HEK293 (cell line): ENCODE results near the gene TLE2.

ENCODE experiments used
- ATF2 ChIP-seq: fragments of 450-650 bp; formaldehyde crosslinking; IDR thresholded peaks from 2 replicates; pipeline ENCODE4 v1.5.1; 2016; ENCODE audit warnings: missing biosample characterization, missing genetic modification characterization, low read depth
- GLIS2 ChIP-seq: fragments of 450-650 bp; formaldehyde crosslinking; IDR thresholded peaks from 2 replicates; pipeline ENCODE4 v1.5.1; 2016; ENCODE audit warnings: missing biosample characterization, missing genetic modification characterization
- MZF1 ChIP-seq: fragments of 450-650 bp; formaldehyde crosslinking; IDR thresholded peaks from 2 replicates; pipeline ENCODE4 v1.5.1; 2017; ENCODE audit warnings: missing biosample characterization, missing genetic modification characterization, borderline replicate concordance
- OVOL3 ChIP-seq: fragments of 450-650 bp; formaldehyde crosslinking; IDR thresholded peaks from 2 replicates; pipeline ENCODE4 v1.5.1; 2016; ENCODE audit warnings: missing biosample characterization, missing genetic modification characterization
- REPIN1 ChIP-seq: fragments of 450-650 bp; formaldehyde crosslinking; IDR thresholded peaks from 2 replicates; pipeline ENCODE4 v1.5.1; 2017; ENCODE audit warnings: missing biosample characterization, missing genetic modification characterization, low read depth
- SP2 ChIP-seq: fragments of 450-650 bp; formaldehyde crosslinking; IDR thresholded peaks from 2 replicates; pipeline ENCODE4 v1.5.1; 2016; ENCODE audit warnings: missing biosample characterization, missing genetic modification characterization
- SP3 ChIP-seq: fragments of 450-650 bp; formaldehyde crosslinking; IDR thresholded peaks from 2 replicates; pipeline ENCODE4 v1.5.1; 2016; ENCODE audit warnings: missing biosample characterization, missing genetic modification characterization
- SP7 ChIP-seq: fragments of 450-650 bp; formaldehyde crosslinking; IDR thresholded peaks from 2 replicates; pipeline ENCODE4 v1.5.1; 2016; ENCODE audit warnings: missing biosample characterization, missing genetic modification characterization
- YY2 ChIP-seq: fragments of 450-650 bp; formaldehyde crosslinking; IDR thresholded peaks from 2 replicates; pipeline ENCODE4 v1.5.1; 2016; ENCODE audit warnings: missing biosample characterization, missing genetic modification characterization
- ZNF157 ChIP-seq: fragments of 450-650 bp; formaldehyde crosslinking; IDR thresholded peaks from 2 replicates; pipeline ENCODE4 v1.5.1; 2016; ENCODE audit warnings: missing biosample characterization, missing genetic modification characterization
- ZNF19 ChIP-seq: fragments of 450-650 bp; formaldehyde crosslinking; IDR thresholded peaks from 2 replicates; pipeline ENCODE4; 2016; ENCODE audit warnings: missing biosample characterization, missing genetic modification characterization, low read depth
- ZNF248 ChIP-seq: fragments of 450-650 bp; formaldehyde crosslinking; IDR thresholded peaks from 2 replicates; pipeline ENCODE4 v1.5.1; 2017; ENCODE audit warnings: missing biosample characterization, missing genetic modification characterization
- ZNF274 ChIP-seq, 2 experiments: fragments of 200-500 bp in 1 of 2; fragments of 450-650 bp in 1 of 2; sonication (Bioruptor generic) in 1 of 2; formaldehyde crosslinking in 1 of 2; IDR thresholded peaks; 2 replicates each; pipeline versions ENCODE4 v1.5.1 to v1.6.1; 2014 to 2016; ENCODE audit warnings: borderline replicate concordance in 1 of 2, inconsistent platforms in 1 of 2, low read length in 1 of 2, missing biosample characterization in 1 of 2, missing genetic modification characterization in 1 of 2
- ZNF324 ChIP-seq: fragments of 450-650 bp; formaldehyde crosslinking; IDR thresholded peaks from 2 replicates; pipeline ENCODE4 v1.5.1; 2016; ENCODE audit warnings: missing biosample characterization, missing genetic modification characterization
- ZNF341 ChIP-seq: fragments of 450-650 bp; formaldehyde crosslinking; IDR thresholded peaks from 2 replicates; pipeline ENCODE4; 2016; ENCODE audit warnings: low read depth, missing biosample characterization, missing genetic modification characterization
- ZNF362 ChIP-seq: fragments of 450-650 bp; formaldehyde crosslinking; IDR thresholded peaks from 2 replicates; pipeline ENCODE4 v1.5.1; 2016; ENCODE audit warnings: missing biosample characterization, missing genetic modification characterization
- ZNF48 ChIP-seq: fragments of 450-650 bp; formaldehyde crosslinking; IDR thresholded peaks from 2 replicates; pipeline ENCODE4 v1.5.1; 2016; ENCODE audit warnings: missing biosample characterization, missing genetic modification characterization
- ZNF510 ChIP-seq: fragments of 450-650 bp; formaldehyde crosslinking; IDR thresholded peaks from 2 replicates; pipeline ENCODE4 v1.5.1; 2018; ENCODE audit warnings: mild to moderate bottlenecking, missing genetic modification characterization, missing biosample characterization; ENCODE audit not compliant: insufficient replicate concordance
- ZNF548 ChIP-seq: fragments of 450-650 bp; formaldehyde crosslinking; IDR thresholded peaks from 2 replicates; pipeline ENCODE4 v1.5.1; 2016; ENCODE audit warnings: missing biosample characterization, missing genetic modification characterization
- ZNF560 ChIP-seq: fragments of 450-650 bp; formaldehyde crosslinking; IDR thresholded peaks from 2 replicates; pipeline ENCODE4 v1.5.1; 2017; ENCODE audit warnings: missing biosample characterization, missing genetic modification characterization, borderline replicate concordance
- ZNF600 ChIP-seq: fragments of 450-650 bp; formaldehyde crosslinking; IDR thresholded peaks from 2 replicates; pipeline ENCODE4 v1.5.1; 2016; ENCODE audit warnings: missing biosample characterization, missing genetic modification characterization
- ZNF704 ChIP-seq: fragments of 450-650 bp; formaldehyde crosslinking; IDR thresholded peaks from 2 replicates; pipeline ENCODE4 v1.5.1; 2016; ENCODE audit warnings: missing biosample characterization, missing genetic modification characterization
- ZNF76 ChIP-seq: fragments of 450-650 bp; formaldehyde crosslinking; IDR thresholded peaks from 2 replicates; pipeline ENCODE4; 2016; ENCODE audit warnings: low read depth, missing biosample characterization, missing genetic modification characterization, borderline replicate concordance
- ZNF768 ChIP-seq: fragments of 450-650 bp; formaldehyde crosslinking; IDR thresholded peaks from 2 replicates; pipeline ENCODE4 v1.5.1; 2018; ENCODE audit warnings: missing biosample characterization, mild to moderate bottlenecking, missing genetic modification characterization
- ZNF830 ChIP-seq: fragments of 450-650 bp; IDR thresholded peaks from 2 replicates; pipeline ENCODE4 v1.5.0; 2018; ENCODE audit warnings: missing biosample characterization, missing genetic modification characterization, low read depth, mild to moderate bottlenecking, moderate library complexity
- ZXDB ChIP-seq: fragments of 450-650 bp; formaldehyde crosslinking; IDR thresholded peaks from 2 replicates; pipeline ENCODE4 v1.5.1; 2016; ENCODE audit warnings: missing biosample characterization, missing genetic modification characterization
- TF ChIP-seq, protein P1 (sequence below): fragments of 450-650 bp; formaldehyde crosslinking; IDR thresholded peaks from 2 replicates; pipeline ENCODE4 v1.5.1; 2017; ENCODE audit warnings: missing biosample characterization, missing genetic modification characterization
- TF ChIP-seq, protein P2 (sequence below): fragments of 450-650 bp; formaldehyde crosslinking; IDR thresholded peaks from 2 replicates; pipeline ENCODE4 v1.5.1; 2017; ENCODE audit warnings: missing biosample characterization, missing genetic modification characterization
- TF ChIP-seq, protein P3 (sequence below): fragments of 450-650 bp; formaldehyde crosslinking; IDR thresholded peaks from 2 replicates; pipeline ENCODE4 v1.5.1; 2016; ENCODE audit warnings: missing biosample characterization, missing genetic modification characterization
- TF ChIP-seq, protein P4 (sequence below): fragments of 450-650 bp; formaldehyde crosslinking; IDR thresholded peaks from 2 replicates; pipeline ENCODE4 v1.5.1; 2016; ENCODE audit warnings: missing biosample characterization, missing genetic modification characterization, borderline replicate concordance

Gene TLE2

GRCh38 chr19:3073159-3073563, 44.1 kb upstream of the TLE2 start (continued):
- TF ChIP-seq ZNF704 (tag by site-specific recombination), result no peak
- TF ChIP-seq ZNF768, result no peak
- peak; percentile 58 for TF ChIP-seq SP2 (tag by site-specific recombination)
- no peak for TF ChIP-seq GLIS2 (tag by site-specific recombination)
- no peak for TF ChIP-seq ZNF274 (IDR thresholded peaks at IDR 0.05; ENCODE audit: low read length)
- no peak for TF ChIP-seq ZNF274 (tag by site-specific recombination; IDR thresholded peaks at IDR 0.05; ENCODE audit: borderline replicate concordance)
- TF ChIP-seq ZNF341, result peak; percentile 56
- no peak for TF ChIP-seq ZNF248 (tag by site-specific recombination)
- no peak for TF ChIP-seq ZNF19 (tag by site-specific recombination)
- TF ChIP-seq ZNF76 (tag by site-specific recombination), result no peak
- no peak for TF ChIP-seq ZNF560 (tag by site-specific recombination)
- TF ChIP-seq ZNF48, result no peak
- peak; percentile 20; the same call in 1 of the 2 replicates for TF ChIP-seq SP7 (tag by site-specific recombination)
- TF ChIP-seq, protein P1, sequence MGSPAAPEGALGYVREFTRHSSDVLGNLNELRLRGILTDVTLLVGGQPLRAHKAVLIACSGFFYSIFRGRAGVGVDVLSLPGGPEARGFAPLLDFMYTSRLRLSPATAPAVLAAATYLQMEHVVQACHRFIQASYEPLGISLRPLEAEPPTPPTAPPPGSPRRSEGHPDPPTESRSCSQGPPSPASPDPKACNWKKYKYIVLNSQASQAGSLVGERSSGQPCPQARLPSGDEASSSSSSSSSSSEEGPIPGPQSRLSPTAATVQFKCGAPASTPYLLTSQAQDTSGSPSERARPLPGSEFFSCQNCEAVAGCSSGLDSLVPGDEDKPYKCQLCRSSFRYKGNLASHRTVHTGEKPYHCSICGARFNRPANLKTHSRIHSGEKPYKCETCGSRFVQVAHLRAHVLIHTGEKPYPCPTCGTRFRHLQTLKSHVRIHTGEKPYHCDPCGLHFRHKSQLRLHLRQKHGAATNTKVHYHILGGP (tag by site-specific recombination), result no peak
- TF ChIP-seq, protein P2, sequence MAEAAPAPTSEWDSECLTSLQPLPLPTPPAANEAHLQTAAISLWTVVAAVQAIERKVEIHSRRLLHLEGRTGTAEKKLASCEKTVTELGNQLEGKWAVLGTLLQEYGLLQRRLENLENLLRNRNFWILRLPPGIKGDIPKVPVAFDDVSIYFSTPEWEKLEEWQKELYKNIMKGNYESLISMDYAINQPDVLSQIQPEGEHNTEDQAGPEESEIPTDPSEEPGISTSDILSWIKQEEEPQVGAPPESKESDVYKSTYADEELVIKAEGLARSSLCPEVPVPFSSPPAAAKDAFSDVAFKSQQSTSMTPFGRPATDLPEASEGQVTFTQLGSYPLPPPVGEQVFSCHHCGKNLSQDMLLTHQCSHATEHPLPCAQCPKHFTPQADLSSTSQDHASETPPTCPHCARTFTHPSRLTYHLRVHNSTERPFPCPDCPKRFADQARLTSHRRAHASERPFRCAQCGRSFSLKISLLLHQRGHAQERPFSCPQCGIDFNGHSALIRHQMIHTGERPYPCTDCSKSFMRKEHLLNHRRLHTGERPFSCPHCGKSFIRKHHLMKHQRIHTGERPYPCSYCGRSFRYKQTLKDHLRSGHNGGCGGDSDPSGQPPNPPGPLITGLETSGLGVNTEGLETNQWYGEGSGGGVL, result no peak
- TF ChIP-seq ZNF362 (tag by site-specific recombination), result 0 out of 2 replicates have a peak, but pooled peaks have one; percentile 56
- TF ChIP-seq, protein P3, sequence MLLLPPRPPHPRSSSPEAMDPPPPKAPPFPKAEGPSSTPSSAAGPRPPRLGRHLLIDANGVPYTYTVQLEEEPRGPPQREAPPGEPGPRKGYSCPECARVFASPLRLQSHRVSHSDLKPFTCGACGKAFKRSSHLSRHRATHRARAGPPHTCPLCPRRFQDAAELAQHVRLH (tag by site-specific recombination), result peak; percentile 77
- no peak for TF ChIP-seq ZNF830 (tag by site-specific recombination)
- TF ChIP-seq SP3 (tag by site-specific recombination), result no peak
- TF ChIP-seq REPIN1 (tag by site-specific recombination), result no peak
- no peak for TF ChIP-seq ZNF510 (tag by site-specific recombination)
- no peak; the same call in 1 of the 2 replicates for TF ChIP-seq MZF1
- TF ChIP-seq ZNF324 (tag by site-specific recombination), result no peak
- 0 out of 2 replicates have a peak, but pooled peaks have one; percentile 37 for TF ChIP-seq ATF2 (tag by site-specific recombination)
- peak; percentile 59; the same call in 1 of the 2 replicates for TF ChIP-seq ZNF600 (tag by site-specific recombination)
- TF ChIP-seq YY2 (tag by site-specific recombination), result no peak
- TF ChIP-seq ZXDB (tag by site-specific recombination), result no peak
- TF ChIP-seq, protein P4, sequence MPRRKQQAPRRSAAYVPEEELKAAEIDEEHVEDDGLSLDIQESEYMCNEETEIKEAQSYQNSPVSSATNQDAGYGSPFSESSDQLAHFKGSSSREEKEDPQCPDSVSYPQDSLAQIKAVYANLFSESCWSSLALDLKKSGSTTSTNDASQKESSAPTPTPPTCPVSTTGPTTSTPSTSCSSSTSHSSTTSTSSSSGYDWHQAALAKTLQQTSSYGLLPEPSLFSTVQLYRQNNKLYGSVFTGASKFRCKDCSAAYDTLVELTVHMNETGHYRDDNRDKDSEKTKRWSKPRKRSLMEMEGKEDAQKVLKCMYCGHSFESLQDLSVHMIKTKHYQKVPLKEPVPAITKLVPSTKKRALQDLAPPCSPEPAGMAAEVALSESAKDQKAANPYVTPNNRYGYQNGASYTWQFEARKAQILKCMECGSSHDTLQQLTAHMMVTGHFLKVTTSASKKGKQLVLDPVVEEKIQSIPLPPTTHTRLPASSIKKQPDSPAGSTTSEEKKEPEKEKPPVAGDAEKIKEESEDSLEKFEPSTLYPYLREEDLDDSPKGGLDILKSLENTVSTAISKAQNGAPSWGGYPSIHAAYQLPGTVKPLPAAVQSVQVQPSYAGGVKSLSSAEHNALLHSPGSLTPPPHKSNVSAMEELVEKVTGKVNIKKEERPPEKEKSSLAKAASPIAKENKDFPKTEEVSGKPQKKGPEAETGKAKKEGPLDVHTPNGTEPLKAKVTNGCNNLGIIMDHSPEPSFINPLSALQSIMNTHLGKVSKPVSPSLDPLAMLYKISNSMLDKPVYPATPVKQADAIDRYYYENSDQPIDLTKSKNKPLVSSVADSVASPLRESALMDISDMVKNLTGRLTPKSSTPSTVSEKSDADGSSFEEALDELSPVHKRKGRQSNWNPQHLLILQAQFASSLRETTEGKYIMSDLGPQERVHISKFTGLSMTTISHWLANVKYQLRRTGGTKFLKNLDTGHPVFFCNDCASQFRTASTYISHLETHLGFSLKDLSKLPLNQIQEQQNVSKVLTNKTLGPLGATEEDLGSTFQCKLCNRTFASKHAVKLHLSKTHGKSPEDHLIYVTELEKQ (tag by site-specific recombination), result no peak
- no peak for TF ChIP-seq ZNF157 (tag by site-specific recombination)
- TF ChIP-seq OVOL3 (tag by site-specific recombination), result no peak
- no peak for TF ChIP-seq ZNF548 (tag by site-specific recombination)
